ENCODE results near the gene GABRA5.

Gene GABRA5

DNA sequence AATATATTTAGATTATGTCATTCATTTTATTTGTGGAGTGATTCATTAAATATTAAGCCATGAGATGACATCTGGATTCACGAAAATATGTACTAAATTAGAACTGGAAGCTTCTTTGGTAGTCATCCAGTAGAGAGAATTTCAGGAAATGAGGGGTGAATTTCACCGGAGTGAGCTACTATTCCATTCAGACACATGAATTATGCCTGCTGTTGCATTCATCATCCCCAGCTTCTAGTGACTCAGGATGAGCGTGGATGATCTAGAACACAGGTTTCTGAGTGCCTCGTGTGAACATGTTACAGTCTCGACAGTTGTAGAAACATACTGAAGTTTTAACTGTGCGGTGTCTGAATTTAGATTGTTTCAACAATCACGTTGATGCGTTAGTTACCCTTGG is 61.2 kb downstream of the GABRA5 start:
- DNase-seq (ENCODE audit: low read depth): no peak

DNA sequence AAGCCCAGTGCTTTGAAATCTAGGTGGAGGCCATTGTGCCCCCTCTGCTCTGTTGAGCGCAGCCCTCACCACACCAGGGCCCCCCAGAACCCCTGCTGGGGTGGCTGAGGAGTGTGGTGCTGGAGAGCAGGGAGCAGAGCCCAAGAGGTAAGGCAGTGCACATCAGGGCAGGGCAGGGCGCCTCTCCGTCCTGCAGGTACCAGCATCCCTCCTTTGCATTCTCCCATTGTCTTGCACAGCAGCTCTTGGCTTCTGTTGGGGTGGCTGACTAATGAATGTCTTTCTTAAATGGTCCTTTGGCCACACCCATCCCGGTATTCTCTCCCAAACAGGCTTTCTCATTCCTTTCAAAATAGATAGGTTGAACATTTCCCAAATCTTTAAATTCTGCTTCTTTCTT is 62.7 kb downstream of the GABRA5 start:
- DNase-seq (ENCODE audit: low read depth): no peak

DNA sequence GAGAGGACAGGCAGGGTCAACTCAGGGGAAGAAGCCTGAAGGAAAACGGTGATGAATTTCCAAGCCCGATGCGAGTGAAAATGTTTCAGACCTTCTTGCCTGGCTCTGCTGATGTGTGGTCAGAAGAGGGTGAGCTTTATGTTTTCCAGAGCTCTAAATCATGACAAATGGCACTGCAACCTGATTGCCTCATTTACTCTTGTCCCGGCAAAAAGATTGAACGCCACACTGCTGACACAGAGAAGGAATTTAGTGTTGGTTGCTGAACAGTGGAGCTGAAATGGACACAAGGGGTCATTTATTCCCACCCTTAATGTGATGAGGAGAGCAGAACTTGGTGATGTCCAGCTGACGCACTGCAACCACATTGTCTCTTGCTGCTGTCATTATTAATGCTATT is 68.0 kb downstream of the GABRA5 start:
- no peak for DNase-seq (ENCODE audit: low read depth)

DNA sequence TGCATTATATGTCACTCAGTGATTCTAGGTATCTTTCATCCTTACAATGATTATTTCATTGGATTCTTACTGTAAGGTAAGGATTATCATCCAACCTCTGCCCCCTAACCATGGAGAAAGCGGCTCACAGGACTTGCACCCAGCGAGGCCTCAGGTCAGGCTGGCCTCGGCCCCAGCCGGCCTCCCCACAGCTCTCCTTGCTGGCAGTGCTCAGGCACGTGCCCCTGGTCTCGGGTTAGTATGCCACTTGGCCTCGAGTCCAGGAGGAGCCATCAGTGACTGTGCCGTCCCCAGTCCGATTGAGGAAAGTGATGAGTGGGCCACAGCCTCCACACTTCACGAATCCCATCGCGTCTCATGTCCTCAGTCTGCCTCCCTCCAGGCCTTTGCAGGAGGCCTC is 68.5 kb downstream of the GABRA5 start:
- DNase-seq (ENCODE audit: low read depth): no peak

- DNase-seq (ENCODE audit: low read depth): no peak
Observed at GRCh38 chr15:26936502-26936901, 69.6 kb downstream of the GABRA5 start.

- DNase-seq (ENCODE audit: low read depth): no peak
Observed at GRCh38 chr15:26937134-26937533, 70.3 kb downstream of the GABRA5 start.

GRCh38 chr15:26939398-26939797 is 72.5 kb downstream of the GABRA5 start:
- DNase-seq (ENCODE audit: low read depth): no peak

DNA sequence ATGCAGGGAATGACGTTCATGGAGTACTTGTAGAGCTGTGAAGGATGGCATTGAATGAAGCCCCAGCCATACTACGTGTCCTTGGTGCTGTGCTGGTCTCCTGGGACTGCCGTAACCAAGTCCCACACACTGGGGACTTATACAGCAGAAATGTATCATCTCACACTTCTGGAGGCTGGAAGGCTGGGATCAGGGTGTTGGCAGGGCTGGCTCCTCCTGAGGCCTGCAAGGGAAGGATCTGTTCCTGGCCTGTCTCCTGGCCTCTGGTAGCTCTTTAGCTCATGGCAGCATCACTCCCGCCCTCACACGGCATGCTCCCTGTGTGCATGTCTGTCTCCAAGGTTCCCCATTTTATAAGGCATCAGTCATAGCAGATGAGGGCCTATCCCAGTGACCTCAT is 74.6 kb downstream of the GABRA5 start:
- no peak for DNase-seq (ENCODE audit: low read depth)

DNA sequence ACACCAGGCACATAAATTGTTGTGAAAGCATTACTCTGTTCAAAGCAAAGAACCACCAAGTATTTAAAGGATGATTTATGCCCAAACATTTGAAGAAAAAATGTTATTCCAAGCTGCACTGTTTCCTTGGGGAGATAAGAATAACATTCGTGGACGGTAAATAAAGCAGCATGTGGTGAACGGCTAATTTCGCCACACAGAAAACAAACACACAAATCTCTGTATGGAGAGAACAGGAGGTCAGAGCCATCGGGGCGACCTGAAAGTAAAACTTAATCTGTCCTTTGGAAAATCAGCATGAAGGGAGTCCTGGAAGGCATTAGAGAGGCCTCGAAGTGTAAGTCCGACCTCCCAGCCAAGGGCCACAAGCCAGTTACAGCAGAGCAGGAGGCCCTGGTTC is 77.0 kb downstream of the GABRA5 start:
- DNase-seq (ENCODE audit: low read depth): no peak

GRCh38 chr15:26945046-26945445 is 78.2 kb downstream of the GABRA5 start:
- no peak for DNase-seq (ENCODE audit: low read depth)

DNA sequence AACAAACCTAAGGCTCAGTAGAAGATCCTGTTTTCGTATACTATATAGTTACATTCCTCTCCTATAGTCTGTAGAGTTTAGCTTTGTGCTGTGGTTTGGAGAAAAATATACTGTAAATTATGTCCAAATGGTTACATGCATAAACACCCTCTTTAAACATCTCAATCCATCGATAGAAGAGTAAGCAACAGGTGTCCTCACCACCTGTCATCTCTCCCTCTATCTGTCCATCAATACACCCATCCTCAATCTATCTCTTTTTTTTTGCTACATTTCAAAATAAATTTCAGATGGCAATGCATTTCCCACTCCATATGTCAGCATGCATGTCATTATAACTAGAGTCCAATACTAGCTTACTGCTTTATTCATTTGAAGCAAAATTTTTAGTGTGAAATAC is 83.1 kb downstream of the GABRA5 start:
- no peak for DNase-seq (ENCODE audit: low read depth)

DNA sequence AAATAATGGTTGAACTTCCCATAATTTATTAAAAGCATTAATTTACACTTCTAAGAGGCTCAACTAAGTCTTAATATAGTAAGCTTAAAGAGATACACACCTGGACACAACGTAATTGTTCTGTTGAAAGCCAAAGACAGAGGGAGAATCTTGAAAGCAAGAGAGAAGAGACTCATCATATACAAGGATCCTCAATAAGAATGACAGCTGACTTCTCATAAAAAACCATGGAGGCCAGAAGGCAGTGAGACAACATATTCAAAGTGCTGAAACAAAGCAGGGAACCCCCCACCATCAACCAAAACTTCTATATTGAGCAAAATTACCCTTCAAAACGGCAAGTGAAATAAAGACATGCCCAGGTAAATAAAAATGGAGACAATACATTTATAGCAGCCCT is 87.5 kb downstream of the GABRA5 start:
- no peak for DNase-seq (ENCODE audit: low read depth)

- no peak for DNase-seq (ENCODE audit: low read depth)
Observed at GRCh38 chr15:26967719-26968269, 100.9 kb downstream of the GABRA5 start.

GRCh38 chr15:26968806-26969205 is 101.9 kb downstream of the GABRA5 start:
- no peak for DNase-seq (ENCODE audit: low read depth)

DNA sequence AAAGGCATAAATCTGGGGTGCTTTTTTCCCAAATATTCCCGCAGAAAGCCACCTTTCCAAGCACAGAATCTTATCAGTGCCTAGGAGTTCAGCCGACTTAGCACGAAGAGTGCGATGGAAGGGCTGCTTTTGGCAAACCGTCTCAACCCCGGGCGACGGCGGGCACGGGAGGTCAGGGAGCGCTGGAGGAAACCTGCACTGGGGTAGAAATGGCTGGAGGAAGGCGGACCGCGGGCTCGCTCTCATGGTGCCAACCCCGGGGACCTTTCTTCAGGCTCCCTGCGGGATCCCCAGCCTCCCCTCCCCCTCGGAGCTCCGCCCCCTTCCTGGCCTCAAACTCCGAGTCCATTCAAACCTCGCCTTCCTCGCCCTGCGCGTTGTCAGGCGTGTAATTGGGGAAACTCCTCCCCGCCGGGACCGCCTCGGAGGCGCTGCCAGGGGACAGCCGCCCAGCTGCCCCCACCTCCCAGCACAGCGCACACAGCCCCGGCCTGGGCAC is 103.9 kb downstream of the GABRA5 start, which contains the start of gene GABRG3:
TSS of gene GABRG3 (plus strand) at position 470 of the 499 bp plus-strand sequence.
- no peak for DNase-seq (ENCODE audit: low read depth)

DNA sequence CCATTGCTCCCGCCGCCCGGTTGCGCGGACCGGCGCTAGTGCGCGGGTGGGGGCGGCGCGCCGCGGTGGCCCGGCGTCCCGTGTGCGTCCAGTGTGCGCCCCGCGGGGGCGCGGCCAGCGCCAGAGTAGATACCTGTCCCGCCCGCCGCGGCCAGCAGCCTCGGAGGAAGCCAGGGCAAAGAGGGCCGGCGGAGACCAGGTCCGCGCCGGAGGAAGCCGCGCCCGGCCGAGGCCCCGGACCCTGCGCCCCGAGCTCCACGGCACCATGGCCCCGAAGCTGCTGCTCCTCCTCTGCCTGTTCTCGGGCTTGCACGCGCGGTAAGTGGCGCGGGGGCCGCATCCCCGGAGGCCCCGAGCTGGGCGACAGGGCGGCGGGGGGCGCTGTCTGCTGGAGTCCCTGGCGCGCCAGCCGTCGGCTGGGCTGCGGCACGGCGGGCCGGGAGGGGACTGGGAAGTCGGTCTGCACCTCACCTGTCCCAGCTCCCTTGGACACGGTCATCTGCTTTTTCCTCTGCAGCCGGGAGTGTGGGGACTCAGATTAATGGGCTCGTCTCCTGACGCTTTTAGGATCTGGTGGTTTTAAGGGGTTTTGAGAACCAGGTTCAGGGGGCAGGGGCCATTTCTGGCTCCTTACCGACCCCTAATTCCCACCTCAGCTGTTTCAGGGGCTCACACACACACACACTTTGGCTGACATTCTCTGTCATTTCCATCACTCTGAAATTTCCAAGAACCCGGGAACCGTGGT is 104.6 kb downstream of the GABRA5 start:
- DNase-seq (ENCODE audit: low read depth): no peak

DNA sequence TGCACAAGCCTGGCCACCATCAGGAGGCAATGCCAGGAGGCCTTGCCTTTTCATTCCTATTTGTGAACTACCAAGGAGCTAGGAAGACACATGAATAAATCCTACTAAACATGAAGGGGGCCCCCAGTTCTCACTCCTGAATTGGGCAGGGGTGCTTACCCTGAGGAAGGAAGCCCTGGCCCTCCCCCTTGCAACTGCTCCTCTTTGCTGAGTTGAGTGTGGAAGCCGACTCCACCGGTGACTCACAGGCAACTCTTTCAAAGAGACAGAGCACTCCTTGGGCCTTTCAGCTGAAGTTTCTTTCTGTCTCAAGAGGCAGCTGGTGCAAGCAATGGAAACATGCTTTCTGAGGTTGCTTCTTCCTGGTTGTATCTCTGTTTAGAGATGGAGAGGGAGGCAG is 105.8 kb downstream of the GABRA5 start:
- DNase-seq (ENCODE audit: low read depth): no peak

GRCh38 chr15:26974120-26974780 is 107.4 kb downstream of the GABRA5 start:
- peak; percentile 20 for DNase-seq (ENCODE audit: low read depth)

GRCh38 chr15:26981492-26981891 is 114.6 kb downstream of the GABRA5 start:
- DNase-seq (ENCODE audit: low read depth): no peak

DNA sequence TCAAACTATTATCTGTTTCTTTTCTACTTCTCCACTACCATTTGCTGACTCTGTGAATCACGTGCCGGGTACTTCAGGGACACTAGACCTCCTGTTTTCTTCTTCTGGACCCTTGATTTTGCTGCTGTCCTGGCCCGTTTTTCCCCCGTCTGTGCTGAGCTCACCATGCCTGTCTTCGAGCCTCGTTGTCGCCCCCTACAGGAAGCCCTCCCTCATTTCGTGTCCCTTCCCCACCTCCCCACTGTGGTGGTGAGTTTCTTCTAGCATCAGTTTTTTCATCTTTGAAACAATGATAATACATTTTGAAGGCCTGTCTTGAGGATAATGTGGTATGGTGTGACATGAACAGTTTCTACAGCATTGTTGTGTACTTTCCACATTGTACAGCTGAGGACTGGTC is 117.0 kb downstream of the GABRA5 start:
- DNase-seq (ENCODE audit: low read depth): no peak

DNA sequence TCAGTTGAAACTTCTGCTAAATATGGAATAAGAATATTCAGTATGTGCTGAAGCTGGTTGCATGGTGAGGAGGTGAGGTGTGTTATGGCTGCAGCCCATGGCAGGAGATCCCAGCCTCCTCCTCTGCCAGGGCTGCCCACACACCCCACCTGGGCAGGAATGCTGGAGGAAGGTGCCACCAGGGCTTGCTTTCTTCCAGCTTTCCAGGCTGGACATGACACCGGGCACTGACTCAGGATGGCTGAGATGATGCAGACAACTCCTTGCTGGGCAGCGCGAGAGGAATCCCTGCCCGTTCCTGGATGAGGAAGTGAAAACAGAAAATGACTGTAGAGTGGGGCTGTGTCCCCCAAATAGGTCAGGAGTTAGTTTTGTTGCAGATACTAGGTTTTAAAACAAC is 118.2 kb downstream of the GABRA5 start:
- DNase-seq (ENCODE audit: low read depth): no peak

DNA sequence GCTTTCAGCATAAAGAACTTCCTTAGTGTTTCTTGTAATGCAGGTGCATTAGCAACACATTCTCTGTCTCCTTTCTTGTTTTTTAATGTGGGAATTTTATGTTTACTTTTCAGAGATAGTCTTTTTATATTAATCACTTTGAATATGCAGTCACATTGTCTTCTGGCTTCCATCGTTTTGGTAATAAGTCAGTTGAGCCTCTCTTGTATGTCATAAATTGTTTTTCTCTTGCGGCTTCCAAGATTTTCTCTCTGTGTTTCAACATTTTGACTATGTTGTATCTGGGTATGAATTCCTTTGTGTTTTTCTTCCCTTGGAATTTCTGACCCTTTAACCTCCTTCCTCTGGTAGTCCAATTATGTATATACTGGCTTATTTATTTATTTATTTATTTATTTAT is 129.4 kb downstream of the GABRA5 start:
- DNase-seq (ENCODE audit: low read depth): no peak
